Peyer's patch (tissue), 4 donors: Measurements from ENCODE around the gene CFD.

ENCODE experiments used
- CTCF ChIP-seq, 6 experiments: fragments of 450-650 bp in 4 of 6; fragments of 200-600 bp in 2 of 6; sonication (generic) in 1 of 6; IDR thresholded peaks; one replicate each; pipeline ENCODE4 v1.5.1; 2017 to 2019; ENCODE audit warnings: antibody characterized with exemption in 6 of 6, mild to moderate bottlenecking in 3 of 6, moderate library complexity in 1 of 6
- POLR2A ChIP-seq, 2 donors: fragments of 450-650 bp; IDR thresholded peaks; one replicate each; pipeline ENCODE4 v1.5.1; 2017; ENCODE audit warnings: antibody characterized with exemption in 2 of 2, mild to moderate bottlenecking in 2 of 2, moderate library complexity in 2 of 2

DNA sequence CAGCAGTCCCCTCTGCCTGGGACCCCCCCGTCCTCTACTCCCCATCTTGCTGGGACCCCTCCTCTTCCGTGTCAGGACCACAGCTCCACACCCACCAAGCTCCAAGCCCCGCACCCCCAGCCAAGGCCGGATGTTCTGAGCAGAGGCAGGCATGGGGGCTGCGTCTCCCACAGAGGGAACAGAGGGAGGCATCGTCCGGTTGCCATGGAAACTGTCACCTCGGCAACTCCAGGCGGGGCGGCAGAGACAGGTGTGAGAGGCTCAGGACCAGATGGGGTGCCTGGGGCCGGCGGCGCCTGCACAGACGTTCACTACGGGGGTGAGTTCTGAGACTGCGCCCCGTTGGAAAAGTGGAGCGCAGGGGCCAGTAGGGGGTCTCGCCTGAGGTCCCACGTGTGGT is 39.2 kb downstream of the CFD start:
- no peak for TF ChIP-seq POLR2A (IDR thresholded peaks at IDR 0.05)
- TF ChIP-seq CTCF (IDR thresholded peaks at IDR 0.05), result no peak
